SK-N-SH treated with all-trans-retinoic acid at 6 μM for 48 hours (cell line): ENCODE results near the gene STK11.
"Not testable (repeated sequence)": the region's sequence is repeated elsewhere in the genome, so short reads cannot be mapped to it uniquely, and the experiment has no call there.

ENCODE experiments used
- ATAC-seq: fragments of 200-7000 bp; cut with Tn5 transposase; 3 replicates; pipeline ENCODE4 v1.9.1; 2020; ENCODE audit warnings: mild to moderate bottlenecking, moderate library complexity
- ARNTL ChIP-seq: fragments of 450-650 bp; formaldehyde crosslinking; IDR thresholded peaks from 2 replicates; pipeline ENCODE4 v1.5.0; 2020; ENCODE audit warnings: low read depth, mild to moderate bottlenecking, moderate library complexity, borderline replicate concordance
- BACH2 ChIP-seq: fragments of 250-450 bp; sonication (Bioruptor Pico); IDR thresholded peaks from 2 replicates; pipeline ENCODE4 v1.9.0; 2021; ENCODE audit warnings: mild to moderate bottlenecking, borderline replicate concordance
- CREB5 ChIP-seq: fragments of 250-450 bp; sonication (Bioruptor Pico); IDR thresholded peaks from 2 replicates; pipeline ENCODE4 v1.5.1; 2020; ENCODE audit warnings: low read depth, mild to moderate bottlenecking, moderate library complexity
- CSRNP3 ChIP-seq: fragments of 250-450 bp; sonication (Bioruptor Pico); IDR thresholded peaks from 2 replicates; pipeline ENCODE4 v1.5.1; 2021; ENCODE audit warnings: mild to moderate bottlenecking, moderate library complexity
- GLIS3 ChIP-seq: fragments of 250-450 bp; sonication (Bioruptor Pico); IDR thresholded peaks from 2 replicates; pipeline ENCODE4 v1.5.0; 2020; ENCODE audit warnings: mild to moderate bottlenecking, moderate library complexity
- ISL1 ChIP-seq: fragments of 250-450 bp; sonication (Bioruptor Pico); IDR thresholded peaks from 2 replicates; pipeline ENCODE4 v2.1.2; 2022; ENCODE audit warnings: mild to moderate bottlenecking, moderate library complexity
- OSR1 ChIP-seq: fragments of 250-450 bp; sonication (Bioruptor Pico); IDR thresholded peaks from 2 replicates; pipeline ENCODE4 v1.8.0; 2022; ENCODE audit warnings: moderate library complexity, mild to moderate bottlenecking, inconsistent platforms
- PATZ1 ChIP-seq: fragments of 250-450 bp; sonication (Bioruptor Pico); IDR thresholded peaks from 2 replicates; pipeline ENCODE4 v1.8.0; 2020; ENCODE audit warnings: mild to moderate bottlenecking, moderate library complexity, borderline replicate concordance
- PPARA ChIP-seq: fragments of 250-450 bp; sonication (Bioruptor Pico); IDR thresholded peaks from 2 replicates; pipeline ENCODE4 v1.5.0; 2020; ENCODE audit warnings: mild to moderate bottlenecking, borderline replicate concordance
- SNAI2 ChIP-seq: fragments of 250-450 bp; sonication (Bioruptor Pico); IDR thresholded peaks from 2 replicates; pipeline ENCODE4 v1.5.0; 2020; ENCODE audit warnings: mild to moderate bottlenecking, moderate library complexity
- TCF4 ChIP-seq: fragments of 250-450 bp; sonication (Bioruptor Pico); IDR thresholded peaks from 2 replicates; pipeline ENCODE4 v1.8.0; 2021; ENCODE audit warnings: mild to moderate bottlenecking, moderate library complexity, borderline replicate concordance
- TOX ChIP-seq: fragments of 250-450 bp; sonication (Bioruptor Pico); IDR thresholded peaks from 2 replicates; pipeline ENCODE4 v1.8.0; 2021; ENCODE audit warnings: mild to moderate bottlenecking, moderate library complexity, borderline replicate concordance
- TSHZ2 ChIP-seq: fragments of 250-450 bp; sonication (Bioruptor Pico); IDR thresholded peaks from 2 replicates; pipeline ENCODE4 v1.5.0; 2020; ENCODE audit warnings: mild to moderate bottlenecking, moderate library complexity
- ZC3H10 ChIP-seq: fragments of 250-450 bp; sonication (Bioruptor Pico); IDR thresholded peaks from 2 replicates; pipeline ENCODE4 v1.5.1; 2021; ENCODE audit warnings: mild to moderate bottlenecking, moderate library complexity
- ZFP3 ChIP-seq: fragments of 250-450 bp; sonication (Bioruptor Pico); IDR thresholded peaks from 2 replicates; pipeline ENCODE4 v1.5.0; 2020; ENCODE audit warnings: mild to moderate bottlenecking, moderate library complexity
- ZFP30 ChIP-seq: fragments of 450-650 bp; formaldehyde crosslinking; IDR thresholded peaks from 2 replicates; pipeline ENCODE4 v1.5.0; 2022; ENCODE audit warnings: mild to moderate bottlenecking, moderate library complexity
- ZNF565 ChIP-seq: fragments of 450-650 bp; formaldehyde crosslinking; conservative IDR thresholded peaks from 2 replicates; pipeline ENCODE4 v1.5.0; 2020; ENCODE audit warnings: low read depth, mild to moderate bottlenecking, moderate library complexity
- ZNF70 ChIP-seq: fragments of 450-650 bp; formaldehyde crosslinking; IDR thresholded peaks from 2 replicates; pipeline ENCODE4 v1.5.0; 2020; ENCODE audit warnings: mild to moderate bottlenecking, moderate library complexity
- ZNF8 ChIP-seq: fragments of 450-650 bp; formaldehyde crosslinking; IDR thresholded peaks from 2 replicates; pipeline ENCODE4 v1.5.0; 2020; ENCODE audit warnings: mild to moderate bottlenecking, moderate library complexity

STK11 gene

GRCh38 chr19:1244693-1245451 is 39.3 kb downstream of the STK11 start:
- ATAC-seq = no peak
- TF ChIP-seq OSR1 (CRISPR knock-in tag) (no peak), TOX (CRISPR knock-in tag) (no peak), ZNF70 (CRISPR knock-in tag) (no peak), CREB5 (CRISPR knock-in tag) (no peak), ZNF565 (CRISPR knock-in tag) (no peak), PATZ1 (CRISPR knock-in tag) (no peak), CSRNP3 (CRISPR knock-in tag) (no peak), ZNF8 (CRISPR knock-in tag) (no peak)

GRCh38 chr19:1245494-1246264 is 40.1 kb downstream of the STK11 start:
- TF ChIP-seq ZFP30 (CRISPR knock-in tag) = no peak
- TF ChIP-seq TOX (CRISPR knock-in tag) = no peak
- no peak for TF ChIP-seq TCF4 (CRISPR knock-in tag)
- TF ChIP-seq ZC3H10 (CRISPR knock-in tag) = no peak
- TF ChIP-seq GLIS3 (CRISPR knock-in tag) = no peak
- TF ChIP-seq TSHZ2 (CRISPR knock-in tag) = no peak
- no peak for TF ChIP-seq BACH2 (CRISPR knock-in tag)
- TF ChIP-seq ZNF565 (CRISPR knock-in tag) = no peak
- TF ChIP-seq PPARA (CRISPR knock-in tag) = no peak
- TF ChIP-seq ZNF70 (CRISPR knock-in tag) = no peak
- no peak for TF ChIP-seq ISL1 (CRISPR knock-in tag)
- TF ChIP-seq OSR1 (CRISPR knock-in tag) = no peak
- no peak for TF ChIP-seq SNAI2 (CRISPR knock-in tag)
- TF ChIP-seq CSRNP3 (CRISPR knock-in tag) = no peak
- TF ChIP-seq CREB5 (CRISPR knock-in tag) = no peak
- TF ChIP-seq PATZ1 (CRISPR knock-in tag) = no peak
- TF ChIP-seq ARNTL (CRISPR knock-in tag) = no peak
- TF ChIP-seq ZFP3 (CRISPR knock-in tag) = no peak
- ATAC-seq = no peak

GRCh38 chr19:1246265-1247087 is 40.9 kb downstream of the STK11 start:
- ATAC-seq = not testable (repeated sequence)
